ENCODE data around the gene TPM2.

Gene TPM2

GRCh38 chr9:35719546-35719945 is 29.8 kb upstream of the TPM2 start:
- Histone ChIP-seq H3K9me3 (ENCODE audit: insufficient read depth, low read length) (no peaks in the 10 kb centered on the region), H3K27me3 (ENCODE audit: low read length) (no peaks in the 10 kb centered on the region), H3K9ac (ENCODE audit: low read length) (no peak overlapping the region), H3K9me2 (replicated peaks; ENCODE audit: insufficient read depth, low read length) (no peaks in the 10 kb centered on the region), H3K27ac (ENCODE audit: low read depth, low read length) (no peak overlapping the region), H3K4me2 (ENCODE audit: low read depth, low read length, poor library complexity, severe bottlenecking) (no peak overlapping the region), H3K4me3 (ENCODE audit: insufficient read depth, low read length, poor library complexity, severe bottlenecking) (no peak overlapping the region), H3K36me3 (ENCODE audit: low read length) (peaks cover 4% of the 10 kb centered on the region; the same call in 1 of the 2 replicates), H3K79me2 (ENCODE audit: insufficient read depth, low read length) (no peaks in the 10 kb centered on the region), H2AFZ (ENCODE audit: low read depth, low read length, severe bottlenecking) (no peak overlapping the region), H3F3A (ENCODE audit: insufficient read depth) (no peaks in the 10 kb centered on the region), H4K20me1 (ENCODE audit: low read depth, low read length) (no peaks in the 10 kb centered on the region)
- TF ChIP-seq, protein P1, sequence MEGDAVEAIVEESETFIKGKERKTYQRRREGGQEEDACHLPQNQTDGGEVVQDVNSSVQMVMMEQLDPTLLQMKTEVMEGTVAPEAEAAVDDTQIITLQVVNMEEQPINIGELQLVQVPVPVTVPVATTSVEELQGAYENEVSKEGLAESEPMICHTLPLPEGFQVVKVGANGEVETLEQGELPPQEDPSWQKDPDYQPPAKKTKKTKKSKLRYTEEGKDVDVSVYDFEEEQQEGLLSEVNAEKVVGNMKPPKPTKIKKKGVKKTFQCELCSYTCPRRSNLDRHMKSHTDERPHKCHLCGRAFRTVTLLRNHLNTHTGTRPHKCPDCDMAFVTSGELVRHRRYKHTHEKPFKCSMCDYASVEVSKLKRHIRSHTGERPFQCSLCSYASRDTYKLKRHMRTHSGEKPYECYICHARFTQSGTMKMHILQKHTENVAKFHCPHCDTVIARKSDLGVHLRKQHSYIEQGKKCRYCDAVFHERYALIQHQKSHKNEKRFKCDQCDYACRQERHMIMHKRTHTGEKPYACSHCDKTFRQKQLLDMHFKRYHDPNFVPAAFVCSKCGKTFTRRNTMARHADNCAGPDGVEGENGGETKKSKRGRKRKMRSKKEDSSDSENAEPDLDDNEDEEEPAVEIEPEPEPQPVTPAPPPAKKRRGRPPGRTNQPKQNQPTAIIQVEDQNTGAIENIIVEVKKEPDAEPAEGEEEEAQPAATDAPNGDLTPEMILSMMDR (IDR thresholded peaks at IDR 0.05; ENCODE audit: insufficient read depth, low read length, poor library complexity, severe bottlenecking): no peak
- no peak for TF ChIP-seq EZH2phosphoT487 (conservative IDR thresholded peaks at IDR 0.05; ENCODE audit: low read length)

DNA sequence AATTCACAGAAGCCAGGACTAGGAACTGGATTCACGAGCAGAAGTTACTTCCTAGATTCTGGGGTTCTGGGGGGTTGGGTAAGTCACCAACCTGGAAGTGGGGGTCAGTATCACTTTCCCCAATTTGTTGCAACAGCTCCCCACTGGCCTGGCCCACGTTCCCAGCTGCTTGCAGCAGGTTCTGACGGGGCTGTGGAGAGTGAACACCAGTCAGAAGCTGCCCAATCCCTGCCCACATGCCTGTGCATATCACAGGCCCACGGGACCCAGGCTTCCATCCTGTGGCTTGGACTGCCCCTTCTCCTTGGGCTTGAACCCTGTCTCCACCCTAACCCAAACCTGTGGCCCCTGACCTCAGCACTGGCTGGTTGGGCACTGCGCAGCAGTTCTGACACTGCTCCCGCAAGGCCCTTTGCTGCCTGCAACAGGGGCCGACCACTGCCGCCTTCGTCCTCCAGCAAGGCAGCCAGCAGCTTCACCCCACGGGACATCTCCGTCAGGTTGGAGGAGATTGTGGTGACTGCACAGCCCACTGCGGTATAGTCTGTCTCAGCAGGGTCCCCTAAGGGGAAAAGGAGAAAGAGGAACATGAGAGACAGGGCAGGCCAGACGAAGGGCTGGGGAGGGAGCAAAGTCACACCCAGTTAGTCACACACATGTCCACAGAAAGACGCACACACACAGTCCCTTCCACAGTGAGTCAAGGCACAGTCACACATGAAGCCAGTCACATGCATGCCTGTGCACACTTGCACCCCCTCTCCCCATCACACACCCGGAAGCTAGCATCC is 29.2 kb upstream of the TPM2 start:
- no peaks in the 10 kb centered on the region for H3K79me2 ChIP-seq (ENCODE audit: insufficient read depth, low read length)
- H4K20me1 ChIP-seq (ENCODE audit: low read depth, low read length): no peaks in the 10 kb centered on the region
- H3K27ac ChIP-seq (ENCODE audit: low read depth, low read length): no peak overlapping the region
- H2AFZ ChIP-seq (ENCODE audit: low read depth, low read length, severe bottlenecking): no peak overlapping the region
- H3K27me3 ChIP-seq (ENCODE audit: low read length): no peaks in the 10 kb centered on the region
- H3K4me3 ChIP-seq (ENCODE audit: insufficient read depth, low read length, poor library complexity, severe bottlenecking): no peak overlapping the region
- no peaks in the 10 kb centered on the region for H3K9me2 ChIP-seq (replicated peaks; ENCODE audit: insufficient read depth, low read length)
- H3K4me2 ChIP-seq (ENCODE audit: low read depth, low read length, poor library complexity, severe bottlenecking): no peak overlapping the region
- H3K9me3 ChIP-seq (ENCODE audit: insufficient read depth, low read length): no peaks in the 10 kb centered on the region
- TF ChIP-seq EZH2phosphoT487 (conservative IDR thresholded peaks at IDR 0.05; ENCODE audit: low read length): no peak
- TF ChIP-seq, protein P1 (IDR thresholded peaks at IDR 0.05; ENCODE audit: insufficient read depth, low read length, poor library complexity, severe bottlenecking): no peak
- H3K9ac ChIP-seq (ENCODE audit: low read length): no peak overlapping the region
- no peaks in the 10 kb centered on the region for H3F3A ChIP-seq (ENCODE audit: insufficient read depth)
- peaks cover 2% of the 10 kb centered on the region; the same call in 1 of the 2 replicates for H3K36me3 ChIP-seq (ENCODE audit: low read length)

DNA sequence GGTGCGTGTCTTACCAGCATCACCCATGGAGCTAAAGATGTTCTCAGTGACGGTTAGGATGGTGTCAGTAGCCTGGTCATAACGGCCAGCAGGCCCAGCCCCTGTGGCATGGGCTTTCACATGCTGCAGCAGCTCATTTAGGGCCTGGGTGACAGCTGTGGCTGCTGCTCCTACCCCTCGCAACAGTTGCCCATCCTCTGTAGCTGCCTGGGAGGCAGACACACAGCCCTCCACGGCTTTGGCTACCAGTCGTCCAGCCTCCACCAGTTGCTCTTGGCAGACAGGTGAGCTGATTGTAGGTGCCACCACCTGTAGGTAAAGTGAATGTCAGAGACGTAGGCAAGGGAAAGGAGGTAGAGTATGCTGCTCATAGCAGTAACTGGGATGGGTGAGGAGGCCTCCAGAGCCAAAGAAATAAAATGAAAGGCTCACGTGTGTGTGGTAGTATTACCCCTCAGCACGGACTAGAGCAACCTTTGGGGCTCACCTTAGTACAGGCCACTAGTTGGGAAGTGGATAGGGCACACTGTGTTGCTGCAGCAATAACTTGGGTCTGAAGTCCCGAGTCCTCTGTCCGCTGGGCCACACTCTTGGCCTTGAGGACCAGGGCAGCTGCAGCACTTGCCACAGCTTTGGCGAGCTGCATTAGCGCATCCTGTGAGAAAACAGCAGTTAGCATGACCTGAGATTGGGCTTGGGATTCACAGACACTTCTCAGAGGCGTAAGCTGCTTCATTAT is 27.6 kb upstream of the TPM2 start:
- no peak overlapping the region for H3K4me2 ChIP-seq (ENCODE audit: low read depth, low read length, poor library complexity, severe bottlenecking)
- H2AFZ ChIP-seq (ENCODE audit: low read depth, low read length, severe bottlenecking): no peak overlapping the region
- H3K9ac ChIP-seq (ENCODE audit: low read length): no peak overlapping the region
- H3K27me3 ChIP-seq (ENCODE audit: low read length): no peaks in the 10 kb centered on the region
- TF ChIP-seq, protein P1 (IDR thresholded peaks at IDR 0.05; ENCODE audit: insufficient read depth, low read length, poor library complexity, severe bottlenecking): no peak
- no peak for TF ChIP-seq EZH2phosphoT487 (conservative IDR thresholded peaks at IDR 0.05; ENCODE audit: low read length)
- no peaks in the 10 kb centered on the region for H4K20me1 ChIP-seq (ENCODE audit: low read depth, low read length)
- no peak overlapping the region for H3K27ac ChIP-seq (ENCODE audit: low read depth, low read length)
- H3F3A ChIP-seq (ENCODE audit: insufficient read depth): no peaks in the 10 kb centered on the region
- no peaks in the 10 kb centered on the region for H3K79me2 ChIP-seq (ENCODE audit: insufficient read depth, low read length)
- no peaks in the 10 kb centered on the region for H3K9me3 ChIP-seq (ENCODE audit: insufficient read depth, low read length)
- no peaks in the 10 kb centered on the region for H3K9me2 ChIP-seq (replicated peaks; ENCODE audit: insufficient read depth, low read length)
- H3K4me3 ChIP-seq (ENCODE audit: insufficient read depth, low read length, poor library complexity, severe bottlenecking): no peak overlapping the region
- H3K36me3 ChIP-seq (ENCODE audit: low read length): peaks cover 10% of the 10 kb centered on the region; the same call in 1 of the 2 replicates
